GM13976 (cell line): ENCODE results near the gene CEP112.

ENCODE experiments used
- DNase-seq: peaks from one replicate; pipeline ENCODE4 v3.0.0; 2012; ENCODE audit warnings: low spot score
- in situ Hi-C: fragments of 300-500 bp; cut with MboI; formaldehyde crosslinking; loops from one replicate; pipeline ENCODE4 v1.12.0; 2022; ENCODE audit warnings: low sequenced_read_pairs, mixed read lengths, inconsistent platforms; ENCODE audit not compliant: unreplicated experiment
- TF ChIP-seq, protein P1 (sequence below): IDR thresholded peaks from 2 replicates; pipeline ENCODE4 v1.5.1; 2012; ENCODE audit warnings: borderline replicate concordance, mild to moderate bottlenecking; ENCODE audit not compliant: insufficient read depth; ENCODE audit errors: extremely low read depth, missing control alignments, control extremely low read depth

CEP112 gene

DNA sequence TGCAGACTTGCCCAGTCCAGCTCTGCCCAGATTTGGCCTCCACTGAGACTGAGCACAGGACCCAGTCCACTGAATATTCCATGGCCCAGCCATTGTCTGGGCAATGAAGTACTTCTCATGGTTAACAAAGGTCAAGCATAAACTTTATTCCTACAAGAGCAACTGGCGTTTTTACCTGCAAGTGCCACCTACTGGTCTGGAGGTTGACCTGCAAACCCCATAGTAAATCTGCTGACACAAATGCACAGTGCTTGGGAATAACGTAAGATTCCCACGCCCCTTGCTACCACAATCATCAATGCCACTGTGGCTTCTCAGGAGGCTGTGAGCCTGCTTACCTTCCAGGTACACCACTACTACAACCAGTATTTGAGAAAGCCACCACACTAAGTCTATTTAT, 170.2 kb downstream of the CEP112 start:
- TF ChIP-seq, protein P1, sequence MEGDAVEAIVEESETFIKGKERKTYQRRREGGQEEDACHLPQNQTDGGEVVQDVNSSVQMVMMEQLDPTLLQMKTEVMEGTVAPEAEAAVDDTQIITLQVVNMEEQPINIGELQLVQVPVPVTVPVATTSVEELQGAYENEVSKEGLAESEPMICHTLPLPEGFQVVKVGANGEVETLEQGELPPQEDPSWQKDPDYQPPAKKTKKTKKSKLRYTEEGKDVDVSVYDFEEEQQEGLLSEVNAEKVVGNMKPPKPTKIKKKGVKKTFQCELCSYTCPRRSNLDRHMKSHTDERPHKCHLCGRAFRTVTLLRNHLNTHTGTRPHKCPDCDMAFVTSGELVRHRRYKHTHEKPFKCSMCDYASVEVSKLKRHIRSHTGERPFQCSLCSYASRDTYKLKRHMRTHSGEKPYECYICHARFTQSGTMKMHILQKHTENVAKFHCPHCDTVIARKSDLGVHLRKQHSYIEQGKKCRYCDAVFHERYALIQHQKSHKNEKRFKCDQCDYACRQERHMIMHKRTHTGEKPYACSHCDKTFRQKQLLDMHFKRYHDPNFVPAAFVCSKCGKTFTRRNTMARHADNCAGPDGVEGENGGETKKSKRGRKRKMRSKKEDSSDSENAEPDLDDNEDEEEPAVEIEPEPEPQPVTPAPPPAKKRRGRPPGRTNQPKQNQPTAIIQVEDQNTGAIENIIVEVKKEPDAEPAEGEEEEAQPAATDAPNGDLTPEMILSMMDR, result no peak
- DNase-seq, result no peak
- in situ Hi-C loops, result no loop called here

DNA sequence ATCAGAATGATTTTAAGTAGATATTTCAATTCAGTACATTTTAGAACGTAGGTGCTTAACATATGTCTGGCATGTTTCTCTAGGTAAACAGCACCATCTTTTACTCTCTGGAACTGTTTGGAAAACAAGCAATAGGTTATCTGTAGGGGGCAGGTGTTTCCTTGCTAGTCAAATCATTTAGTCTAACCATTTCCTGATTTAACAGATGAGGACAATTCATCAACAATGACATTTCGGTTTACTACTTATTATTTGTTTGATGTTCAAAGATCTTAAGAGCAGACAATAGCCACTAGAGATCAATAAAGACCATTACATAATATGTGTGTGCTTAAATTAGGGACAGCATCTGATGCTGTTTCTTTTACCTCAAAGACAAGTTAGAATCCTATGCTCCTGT, 173.1 kb downstream of the CEP112 start:
- TF ChIP-seq, protein P1, result no peak
- in situ Hi-C loops, result no loop called here
- DNase-seq, result no peak

DNA sequence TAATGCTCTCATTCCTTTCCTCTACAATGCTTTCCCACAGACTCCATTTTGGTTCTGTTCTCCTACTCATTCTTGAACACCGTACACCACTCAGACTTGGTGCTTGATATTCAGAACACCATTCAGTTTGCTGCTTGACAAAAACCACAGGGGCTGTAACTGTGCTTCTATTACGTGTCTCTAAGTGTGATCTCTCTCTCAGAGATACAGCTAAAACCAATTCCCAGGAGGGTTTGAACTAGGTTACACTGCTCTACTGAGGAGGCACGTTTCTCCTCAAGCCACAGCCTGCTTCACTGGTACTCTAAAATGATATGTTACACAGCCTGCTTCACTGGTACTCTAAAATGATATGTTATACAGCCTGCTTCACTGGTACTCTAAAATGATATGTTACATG, 175.7 kb downstream of the CEP112 start:
- in situ Hi-C loops, result no loop called here
- TF ChIP-seq, protein P1, result no peak
- DNase-seq, result no peak

DNA sequence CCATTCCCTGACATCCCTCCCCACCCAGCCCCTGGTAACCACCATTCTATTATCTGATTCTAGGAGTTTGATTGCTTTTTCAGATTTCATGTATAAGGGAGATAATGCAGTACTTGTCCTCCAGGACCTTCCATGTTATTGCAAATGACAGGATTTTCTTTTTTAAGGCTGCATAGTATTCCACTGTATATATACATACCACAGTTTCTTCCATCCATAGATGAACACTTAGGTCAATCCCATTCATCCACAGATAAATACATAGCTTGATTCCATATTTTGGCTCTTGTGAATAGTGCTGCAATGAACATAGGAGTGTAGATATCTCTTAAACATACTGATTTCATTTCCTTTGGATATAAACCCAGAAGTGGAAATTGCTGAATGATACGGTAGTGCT, 183.3 kb downstream of the CEP112 start:
- DNase-seq, result no peak
- TF ChIP-seq, protein P1, result no peak
- in situ Hi-C loops, result no loop called here

DNA sequence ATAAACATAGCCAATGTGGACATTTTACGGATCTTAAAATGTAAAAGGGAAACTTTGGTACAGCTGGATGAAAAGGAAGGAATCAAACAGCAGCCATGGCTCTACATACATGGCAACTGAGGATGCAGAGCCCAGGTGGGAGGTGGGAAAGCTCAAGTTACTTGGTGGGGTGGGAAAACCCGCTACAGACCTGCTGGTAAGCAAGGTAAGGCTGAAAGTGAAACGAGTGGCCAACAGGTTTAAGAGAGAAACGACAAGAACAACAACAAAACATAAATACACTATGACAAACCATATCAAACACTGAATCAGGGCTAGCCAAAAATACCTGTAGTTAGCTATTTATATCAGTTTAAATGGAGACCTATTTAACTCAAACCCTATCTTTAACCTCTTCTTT, 185.3 kb downstream of the CEP112 start:
- TF ChIP-seq, protein P1, result no peak
- no peak for DNase-seq
- in situ Hi-C loops, result no loop called here

DNA sequence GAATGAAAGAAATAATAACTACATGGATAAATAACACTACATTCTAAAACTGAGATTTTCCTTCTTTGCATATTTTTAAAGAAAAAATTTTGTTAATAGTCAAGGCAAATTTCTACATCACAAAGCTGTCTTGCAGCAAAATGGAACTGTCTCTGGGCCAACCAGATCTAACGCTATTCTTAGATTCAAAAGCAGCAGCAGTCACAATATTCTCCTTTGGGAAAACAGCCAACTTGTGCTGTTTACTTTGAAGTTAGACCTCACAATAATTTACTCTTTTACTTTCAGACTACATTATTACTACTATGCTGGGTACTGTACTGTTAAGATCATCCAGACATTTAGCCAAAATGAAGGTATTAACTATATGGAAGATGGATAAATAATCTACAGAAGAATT, 189.1 kb downstream of the CEP112 start:
- DNase-seq, result no peak
- in situ Hi-C loops, result no loop called here
- TF ChIP-seq, protein P1, result no peak

DNA sequence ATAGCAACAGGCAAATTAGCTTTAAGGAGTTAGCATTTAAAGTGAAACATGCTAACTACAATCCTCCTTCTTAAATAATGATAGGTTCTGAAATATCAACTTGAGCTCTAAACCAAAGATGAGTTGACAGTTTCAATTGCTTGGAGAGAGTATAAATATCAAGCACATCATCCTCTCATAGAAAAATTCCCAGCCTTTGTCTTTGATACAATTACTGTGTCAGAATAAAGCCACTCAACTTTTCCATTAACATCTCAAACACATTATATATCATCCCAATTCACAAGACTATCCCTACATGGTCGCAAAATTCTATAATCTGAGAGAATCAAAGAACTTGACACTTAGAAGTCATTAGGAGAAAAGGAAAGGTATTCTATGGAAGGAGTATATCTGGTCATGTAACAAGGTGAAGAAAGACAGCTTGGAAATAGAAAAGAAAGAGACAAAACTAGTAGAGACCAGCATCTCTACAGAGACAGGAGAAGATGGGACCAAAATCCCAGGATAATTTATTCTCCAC, 189.8 kb downstream of the CEP112 start:
- TF ChIP-seq, protein P1, result no peak
- in situ Hi-C loops, result no loop called here
- no peak for DNase-seq
